OCI-LY1 (cell line): ENCODE results near the gene SCRN2.

Experiments
- H2AFZ ChIP-seq: fragments of 200-600 bp; sonication (generic), shearing (Covaris generic); 2 replicates; pipeline ENCODE4 v1.6.0; 2014; ENCODE audit warnings: antibody characterized with exemption, mild to moderate bottlenecking, low read length
- H3F3A ChIP-seq: fragments of 200-600 bp; sonication (generic), shearing (Covaris generic); 2 replicates; pipeline ENCODE4 v1.6.0; 2014; ENCODE audit warnings: mild to moderate bottlenecking, antibody characterized with exemption, low read length, moderate library complexity; ENCODE audit not compliant: insufficient read depth
- H3K27ac ChIP-seq: fragments of 200-600 bp; sonication (generic); 2 replicates; pipeline ENCODE4 v1.5.1; 2014; ENCODE audit warnings: low read length, mixed run types, mild to moderate bottlenecking, low read depth; ENCODE audit not compliant: poor library complexity, severe bottlenecking
- H3K27me3 ChIP-seq: fragments of 200-600 bp; sonication (generic); 2 replicates; pipeline ENCODE4 v1.6.0; 2014; ENCODE audit warnings: antibody characterized with exemption, mild to moderate bottlenecking, low read length, moderate library complexity; ENCODE audit not compliant: insufficient read depth
- H3K36me3 ChIP-seq: fragments of 200-600 bp; sonication (generic); 2 replicates; pipeline ENCODE4 v1.6.1; 2014; ENCODE audit warnings: mild to moderate bottlenecking, antibody characterized with exemption, low read length, moderate library complexity, mixed read lengths; ENCODE audit not compliant: insufficient read depth
- H3K4me1 ChIP-seq: fragments of 200-600 bp; sonication (generic); 2 replicates; pipeline ENCODE4 v1.5.1; 2014; ENCODE audit warnings: mild to moderate bottlenecking, low read length, moderate library complexity; ENCODE audit not compliant: insufficient read depth, severe bottlenecking
- H3K4me2 ChIP-seq: fragments of 200-600 bp; sonication (generic), shearing (Covaris generic); 2 replicates; pipeline ENCODE4 v1.6.1; 2014; ENCODE audit warnings: low read length
- H3K4me3 ChIP-seq: fragments of 200-600 bp; sonication (generic); 2 replicates; pipeline ENCODE4 v1.5.1; 2014; ENCODE audit warnings: low read length, low read depth, mild to moderate bottlenecking, mixed read lengths; ENCODE audit not compliant: poor library complexity, severe bottlenecking
- H3K79me2 ChIP-seq: fragments of 200-600 bp; shearing (Covaris generic); 2 replicates; pipeline ENCODE4 v1.6.1; 2016; ENCODE audit warnings: mixed run types, low read length, mixed read lengths; ENCODE audit not compliant: insufficient read depth
- H3K9ac ChIP-seq: fragments of 200-600 bp; sonication (generic), shearing (Covaris generic); 2 replicates; pipeline ENCODE4 v1.6.1; 2014; ENCODE audit warnings: mild to moderate bottlenecking, low read length, mixed read lengths
- H3K9me2 ChIP-seq: fragments of 200-600 bp; sonication (generic), shearing (Covaris generic); 2 replicates; pipeline ENCODE4 v1.6.1; 2014; ENCODE audit warnings: low read depth, mild to moderate bottlenecking, low read length, mixed read lengths
- H3K9me3 ChIP-seq: fragments of 200-600 bp; shearing (Covaris generic); 2 replicates; pipeline ENCODE4 v1.6.1; 2014; ENCODE audit warnings: low read length, mixed read lengths
- H4K20me1 ChIP-seq: fragments of 200-600 bp; sonication (generic), shearing (Covaris generic); 2 replicates; pipeline ENCODE4 v1.6.0; 2016; ENCODE audit warnings: mild to moderate bottlenecking, low read length; ENCODE audit not compliant: insufficient read depth
- EZH2 ChIP-seq: fragments of 200-600 bp; sonication (generic), shearing (Covaris generic); IDR thresholded peaks from 2 replicates; pipeline ENCODE4 v1.8.0; 2017; ENCODE audit warnings: borderline replicate concordance, mixed run types, mild to moderate bottlenecking, antibody characterized with exemption, low read length, moderate library complexity, mixed read lengths
- TF ChIP-seq, protein P1 (sequence below): fragments of 200-600 bp; sonication (generic), shearing (Covaris generic); IDR thresholded peaks from 2 replicates; pipeline ENCODE4 v1.5.1; 2017; ENCODE audit warnings: mild to moderate bottlenecking, antibody characterized with exemption, low read length, moderate library complexity, mixed read lengths

SCRN2 gene

DNA sequence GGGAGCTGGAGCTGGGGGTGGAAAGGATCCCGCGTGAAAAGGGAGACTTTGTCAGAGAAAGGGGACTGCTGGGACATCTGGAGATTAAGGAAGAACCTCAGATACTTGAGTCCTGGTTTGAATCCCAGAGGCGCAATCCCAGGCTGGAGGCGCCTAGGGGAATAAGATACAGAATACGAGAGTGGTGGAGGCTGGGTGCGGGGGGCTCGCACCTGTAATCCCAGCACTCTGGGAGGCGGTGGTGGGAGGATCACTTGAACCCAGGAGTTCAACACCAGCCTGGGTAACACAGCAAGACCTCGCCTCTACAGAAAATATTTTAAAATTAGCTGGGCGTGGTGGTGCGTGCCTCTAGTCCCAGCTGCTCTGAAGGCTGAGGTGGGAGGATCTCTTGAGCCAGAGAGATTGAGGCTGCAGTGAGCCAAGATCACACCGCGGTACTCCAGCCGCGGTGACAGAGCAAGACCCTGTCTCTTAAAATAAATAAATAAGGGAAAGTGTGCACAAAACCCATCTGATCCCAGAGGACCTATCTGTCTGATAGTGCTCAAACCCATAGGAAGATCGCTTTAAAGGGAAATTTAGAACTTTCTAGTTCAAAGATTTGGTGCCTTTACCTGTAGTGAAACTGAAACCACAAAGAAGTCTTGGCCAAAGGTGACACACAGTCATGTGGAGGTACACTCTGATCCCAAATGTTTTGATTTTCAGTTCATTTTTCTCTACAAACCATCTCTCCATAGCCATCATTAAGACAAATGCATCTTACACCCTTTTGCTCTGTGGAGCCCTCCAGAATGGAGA lies 617 bp upstream of the SCRN2 start:
- Histone ChIP-seq H3K36me3 (no peaks in the 10 kb centered on the region), H3K27me3 (no peaks in the 10 kb centered on the region), H4K20me1 (no peaks in the 10 kb centered on the region), H3K4me3 (peak overlapping the region; percentile 86), H3K4me1 (peaks cover 19% of the 10 kb centered on the region), H3K79me2 (no peaks in the 10 kb centered on the region), H3K9ac (peak overlapping the region; percentile 82; the same call in 1 of the 2 replicates), H3K27ac (no peak overlapping the region), H3K9me2 (no peaks in the 10 kb centered on the region), H3F3A (no peaks in the 10 kb centered on the region), H3K9me3 (no peaks in the 10 kb centered on the region), H2AFZ (0 out of 2 replicates have a peak overlapping the region, but pooled peaks have one; percentile 60), H3K4me2 (peak overlapping the region; percentile 83)
- no peak for TF ChIP-seq EZH2
- TF ChIP-seq, protein P1, sequence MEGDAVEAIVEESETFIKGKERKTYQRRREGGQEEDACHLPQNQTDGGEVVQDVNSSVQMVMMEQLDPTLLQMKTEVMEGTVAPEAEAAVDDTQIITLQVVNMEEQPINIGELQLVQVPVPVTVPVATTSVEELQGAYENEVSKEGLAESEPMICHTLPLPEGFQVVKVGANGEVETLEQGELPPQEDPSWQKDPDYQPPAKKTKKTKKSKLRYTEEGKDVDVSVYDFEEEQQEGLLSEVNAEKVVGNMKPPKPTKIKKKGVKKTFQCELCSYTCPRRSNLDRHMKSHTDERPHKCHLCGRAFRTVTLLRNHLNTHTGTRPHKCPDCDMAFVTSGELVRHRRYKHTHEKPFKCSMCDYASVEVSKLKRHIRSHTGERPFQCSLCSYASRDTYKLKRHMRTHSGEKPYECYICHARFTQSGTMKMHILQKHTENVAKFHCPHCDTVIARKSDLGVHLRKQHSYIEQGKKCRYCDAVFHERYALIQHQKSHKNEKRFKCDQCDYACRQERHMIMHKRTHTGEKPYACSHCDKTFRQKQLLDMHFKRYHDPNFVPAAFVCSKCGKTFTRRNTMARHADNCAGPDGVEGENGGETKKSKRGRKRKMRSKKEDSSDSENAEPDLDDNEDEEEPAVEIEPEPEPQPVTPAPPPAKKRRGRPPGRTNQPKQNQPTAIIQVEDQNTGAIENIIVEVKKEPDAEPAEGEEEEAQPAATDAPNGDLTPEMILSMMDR, result no peak

- no peaks in the 10 kb centered on the region for H3K9me3 ChIP-seq
- H3F3A ChIP-seq, result no peaks in the 10 kb centered on the region
- peak overlapping the region; percentile 82 for H3K9ac ChIP-seq
- H3K79me2 ChIP-seq, result no peaks in the 10 kb centered on the region
- no peak overlapping the region for H3K27ac ChIP-seq
- no peaks in the 10 kb centered on the region for H3K36me3 ChIP-seq
- H3K4me3 ChIP-seq, result peak overlapping the region; percentile 86
- H3K9me2 ChIP-seq, result no peaks in the 10 kb centered on the region
- no peak for TF ChIP-seq EZH2
- TF ChIP-seq, protein P1, result no peak
- no peak overlapping the region for H2AFZ ChIP-seq
- H3K4me2 ChIP-seq, result peak overlapping the region; percentile 83
- peaks cover 19% of the 10 kb centered on the region for H3K4me1 ChIP-seq
- no peaks in the 10 kb centered on the region for H3K27me3 ChIP-seq
- H4K20me1 ChIP-seq, result no peaks in the 10 kb centered on the region
Observed at GRCh38 chr17:47840001-47840741, 902 bp downstream of the SCRN2 start.

DNA sequence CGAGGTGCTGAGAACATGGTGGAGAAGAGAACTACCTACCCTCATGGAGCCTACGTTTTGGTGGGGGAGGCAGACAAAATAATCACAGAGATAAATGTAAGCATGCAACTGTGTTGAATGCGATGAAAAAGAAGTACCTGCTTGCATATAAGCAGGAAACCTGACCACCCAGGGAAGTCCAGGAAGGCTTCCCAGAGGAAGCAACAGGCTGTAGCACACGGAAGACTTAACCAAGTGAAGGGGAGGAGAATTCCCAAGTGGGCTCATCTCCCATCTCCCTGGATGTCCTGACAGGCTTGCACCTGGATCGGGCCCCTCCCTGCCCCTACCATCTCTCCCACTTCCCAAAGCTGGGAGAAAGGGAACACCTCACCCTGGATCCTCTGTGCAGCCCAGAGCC lies 2.0 kb downstream of the SCRN2 start:
- Histone ChIP-seq H2AFZ (no peak overlapping the region), H3K4me2 (no peak overlapping the region), H3K9me2 (no peaks in the 10 kb centered on the region), H3K4me1 (peaks cover 19% of the 10 kb centered on the region), H3K79me2 (no peaks in the 10 kb centered on the region), H3K4me3 (no peak overlapping the region), H3K27ac (no peak overlapping the region), H3F3A (no peaks in the 10 kb centered on the region), H3K9me3 (no peaks in the 10 kb centered on the region), H3K9ac (no peak overlapping the region), H4K20me1 (no peaks in the 10 kb centered on the region), H3K27me3 (no peaks in the 10 kb centered on the region), H3K36me3 (no peaks in the 10 kb centered on the region)
- no peak for TF ChIP-seq EZH2
- TF ChIP-seq, protein P1, result no peak
